ENCODE data around the gene SPAG16.

The SPAG16 gene

DNA sequence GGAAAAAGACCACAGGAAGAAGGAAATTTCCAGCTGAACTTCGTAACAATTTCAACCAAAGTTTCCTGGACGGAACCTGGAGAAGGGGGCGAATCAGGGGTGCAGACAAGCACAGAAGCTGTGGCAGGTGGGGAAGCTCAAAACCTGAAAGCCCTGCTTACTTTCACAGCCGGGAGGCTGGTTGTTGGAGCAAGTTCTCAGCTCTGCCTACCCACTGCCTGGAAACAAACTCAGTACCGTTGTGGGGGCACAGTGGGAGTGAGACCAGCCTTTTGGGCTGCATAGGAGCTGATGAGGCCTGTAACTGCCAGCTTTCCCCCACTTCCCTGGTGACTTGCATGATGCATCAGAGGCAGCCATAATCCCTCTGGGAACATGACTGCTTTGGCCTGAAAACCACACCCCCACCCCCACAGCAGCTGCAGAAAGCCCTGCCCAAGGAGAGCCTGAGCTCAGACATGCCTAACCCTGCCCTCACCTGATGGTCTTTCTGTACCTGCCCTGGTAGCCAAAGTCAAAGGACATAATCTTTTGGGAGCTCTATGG lies 919.6 kb downstream of the SPAG16 start:
- no peak for DNase-seq

- no peak for DNase-seq
Measured at GRCh38 chr2:214215107-214215506, 930.8 kb downstream of the SPAG16 start.

DNA sequence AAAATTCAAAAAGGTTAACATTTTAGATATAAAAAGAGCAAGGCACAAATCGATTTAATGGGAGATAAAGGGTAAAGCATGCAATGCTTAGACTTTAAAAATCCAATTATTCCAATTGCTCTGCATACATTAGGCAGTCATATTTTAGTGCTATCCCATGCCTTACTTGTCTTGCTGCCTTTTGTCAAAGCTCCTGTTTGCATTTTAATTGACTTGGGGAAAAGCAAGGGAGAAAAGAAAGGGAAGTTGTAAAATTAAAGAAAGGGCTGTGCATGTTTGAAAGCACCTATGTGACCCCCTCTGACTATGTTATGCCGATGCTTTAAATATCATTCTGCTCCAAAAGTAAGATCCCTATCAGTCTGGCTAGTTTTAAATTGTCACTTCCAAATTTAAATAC lies 932.9 kb downstream of the SPAG16 start:
- DNase-seq: no peak

- DNase-seq: no peak
Measured at GRCh38 chr2:214217599-214217998, 933.3 kb downstream of the SPAG16 start.

DNA sequence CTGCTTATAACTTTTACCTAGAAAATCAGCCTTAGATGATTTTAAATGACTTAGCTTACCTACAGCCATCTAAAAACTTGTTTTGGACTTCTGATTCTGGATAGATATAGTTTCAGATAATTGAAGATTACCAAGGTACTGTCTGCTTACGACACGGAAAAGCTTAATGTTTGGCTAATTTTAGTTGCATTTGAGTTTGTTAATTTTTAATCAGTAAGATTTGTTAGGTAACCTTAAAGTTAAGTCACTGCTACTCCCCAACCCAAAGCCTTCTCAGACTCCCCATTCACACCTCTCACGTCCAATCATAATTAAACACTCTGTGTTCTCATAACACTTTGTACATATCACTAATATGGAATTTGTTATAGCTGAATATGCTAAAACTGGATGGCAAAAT lies 936.0 kb downstream of the SPAG16 start:
- no peak for DNase-seq

DNA sequence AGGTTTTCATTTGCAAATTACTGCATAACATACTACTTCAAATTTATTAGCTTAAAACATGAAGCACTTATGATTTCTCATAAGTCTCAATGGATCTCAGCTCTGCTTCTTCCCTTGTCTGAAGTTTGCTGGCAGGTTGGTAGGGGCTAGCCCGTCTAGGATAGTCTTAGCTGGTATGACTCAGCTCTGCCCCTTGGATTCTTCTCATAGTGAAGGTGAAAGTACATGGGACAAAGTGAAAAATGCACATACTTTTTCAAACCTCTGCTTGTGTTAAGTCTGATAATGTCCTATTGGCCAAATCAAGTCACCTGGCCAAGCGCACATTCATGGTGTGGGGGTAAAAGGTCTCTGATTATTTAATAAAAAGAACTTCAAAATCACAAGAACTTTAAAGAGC lies 941.8 kb downstream of the SPAG16 start:
- DNase-seq: no peak

DNA sequence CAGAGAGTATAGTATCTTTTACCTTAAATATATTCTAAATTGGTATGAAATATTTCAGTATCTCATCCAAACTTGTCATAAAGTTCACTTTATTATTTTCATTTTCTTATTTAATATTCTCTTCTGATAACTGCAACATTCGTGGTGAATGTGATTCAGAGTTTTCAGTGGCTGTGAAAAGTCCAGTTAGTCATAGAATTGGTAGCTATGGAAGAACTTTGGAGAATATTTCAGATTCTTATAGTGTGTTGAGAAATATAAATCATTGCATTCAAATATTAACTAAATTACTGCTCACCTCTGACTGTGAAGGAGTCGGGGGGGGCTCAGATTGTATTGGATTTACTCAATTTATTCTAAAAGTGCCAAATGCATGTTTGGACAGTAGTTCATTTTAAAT lies 948.0 kb downstream of the SPAG16 start:
- DNase-seq: no peak

DNA sequence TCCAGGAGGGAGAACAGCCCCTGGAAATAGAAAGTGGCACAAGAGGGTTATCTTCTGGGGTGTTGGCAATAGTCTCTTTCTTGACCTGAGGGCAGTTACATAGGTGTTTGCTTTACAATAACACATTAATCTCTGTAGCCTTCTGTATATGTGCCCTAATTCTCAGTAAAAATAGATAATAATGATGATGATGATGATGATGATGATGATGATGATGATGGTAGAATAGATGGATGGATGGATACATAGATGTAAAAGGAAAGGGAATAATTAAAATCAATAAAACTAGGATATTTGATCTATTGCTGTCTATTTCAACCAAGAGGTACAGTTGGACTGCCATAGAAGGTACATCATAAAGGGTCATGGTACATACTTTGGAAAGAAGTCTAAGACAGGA lies 948.9 kb downstream of the SPAG16 start:
- no peak for DNase-seq

GRCh38 chr2:214242797-214243196 lies 958.5 kb downstream of the SPAG16 start:
- no peak for DNase-seq

GRCh38 chr2:214244847-214245246 lies 960.6 kb downstream of the SPAG16 start:
- no peak for DNase-seq

DNA sequence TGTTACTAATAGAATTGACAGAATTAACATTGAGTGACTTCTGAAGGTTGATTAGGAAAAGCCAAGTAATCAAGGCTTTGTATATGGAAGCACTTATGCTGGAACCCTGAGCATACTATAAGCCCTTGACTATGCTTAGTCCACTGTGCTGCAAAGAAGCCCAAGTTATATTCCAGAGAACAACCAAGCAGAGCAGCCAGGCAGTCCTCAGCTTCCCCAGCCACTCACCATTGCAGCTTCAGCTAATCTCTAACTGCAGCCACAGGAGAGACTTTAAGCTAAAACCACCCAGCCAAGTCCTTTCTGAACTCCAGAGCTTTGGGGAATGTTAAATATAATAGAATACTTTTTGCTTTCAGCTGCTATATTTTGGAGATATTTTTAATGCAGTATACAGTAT lies 962.2 kb downstream of the SPAG16 start:
- no peak for DNase-seq

DNA sequence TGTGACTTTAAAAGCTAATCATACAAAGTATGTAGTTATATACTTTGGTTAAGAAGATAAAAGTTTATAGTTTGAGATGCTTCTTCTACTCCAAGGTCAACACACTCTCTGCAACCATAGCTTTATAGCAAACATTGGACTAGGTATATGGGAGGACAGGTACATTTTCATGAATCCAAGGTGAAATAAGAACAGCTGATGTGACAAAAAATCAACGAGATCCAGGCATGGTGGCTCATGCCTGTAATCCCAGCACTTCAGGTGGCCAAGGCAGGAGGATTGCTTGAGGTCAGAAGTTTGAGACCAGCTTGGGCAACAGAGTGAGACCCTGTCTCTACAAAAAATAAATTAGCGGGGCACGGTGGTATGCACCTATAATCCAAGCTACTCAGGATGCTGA lies 963.3 kb downstream of the SPAG16 start:
- DNase-seq: no peak

- DNase-seq: no peak
Measured at GRCh38 chr2:214255046-214255445, 970.8 kb downstream of the SPAG16 start.

DNA sequence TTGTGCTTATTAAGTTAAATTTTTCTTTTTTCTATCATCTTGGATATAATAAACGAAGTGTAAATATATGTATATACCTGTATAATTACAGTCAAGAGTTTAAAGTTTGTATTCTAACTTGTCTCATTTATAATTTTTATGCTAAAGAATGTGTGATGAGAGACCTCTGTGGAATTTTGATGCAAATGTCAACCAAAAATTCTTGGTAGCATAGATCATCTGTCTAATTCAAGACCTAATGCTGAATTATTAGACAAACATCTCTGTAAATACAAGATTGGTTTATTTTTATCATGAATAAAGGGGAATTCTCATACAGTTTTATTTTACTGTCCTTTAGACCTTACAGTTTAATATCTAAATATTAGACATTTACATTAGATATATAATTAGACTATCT lies 977.4 kb downstream of the SPAG16 start:
- no peak for DNase-seq

DNA sequence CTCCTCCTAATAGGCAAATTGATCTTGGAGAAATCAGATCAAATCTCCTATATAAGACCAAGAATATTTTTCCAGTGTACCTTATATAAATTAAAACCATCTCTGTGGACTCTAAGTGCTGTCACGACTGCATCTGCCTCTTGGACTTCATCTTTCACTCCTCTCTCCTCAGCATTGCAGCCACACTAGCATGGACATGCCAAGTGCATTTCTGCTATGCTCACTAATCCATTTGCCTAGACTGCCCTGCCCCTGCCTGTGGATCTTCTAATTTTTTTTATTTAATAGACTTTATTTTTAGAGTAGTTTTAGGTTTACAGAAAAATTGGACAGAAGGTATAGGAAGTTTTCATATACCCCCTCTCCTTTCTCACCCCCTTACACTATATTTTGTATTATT lies 979.9 kb downstream of the SPAG16 start:
- DNase-seq: no peak

DNA sequence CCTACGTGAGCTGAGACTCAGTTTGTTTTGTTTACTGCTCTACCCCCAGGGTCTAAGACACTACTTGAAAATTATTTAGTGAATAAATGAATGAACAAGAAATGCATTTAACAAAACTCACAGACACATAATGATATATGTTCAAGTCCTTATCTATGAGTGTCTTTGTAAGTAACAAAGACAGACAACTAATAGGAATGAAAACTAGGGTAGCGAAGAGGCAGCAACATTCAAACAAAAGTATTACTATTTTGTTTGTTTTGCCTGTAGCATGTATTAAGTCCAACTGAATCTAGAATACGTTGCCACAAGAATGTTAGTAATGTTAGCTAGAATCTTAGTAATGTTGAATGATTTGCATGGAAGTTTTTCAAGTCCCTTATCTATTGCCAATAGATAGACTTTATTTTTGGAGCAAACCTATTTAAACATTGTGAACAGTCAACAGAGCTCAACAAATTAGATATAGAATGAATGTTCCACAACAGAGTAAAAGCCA lies 981.8 kb downstream of the SPAG16 start:
- no peak for DNase-seq

GRCh38 chr2:214277880-214278279 lies 993.6 kb downstream of the SPAG16 start:
- no peak for DNase-seq

DNA sequence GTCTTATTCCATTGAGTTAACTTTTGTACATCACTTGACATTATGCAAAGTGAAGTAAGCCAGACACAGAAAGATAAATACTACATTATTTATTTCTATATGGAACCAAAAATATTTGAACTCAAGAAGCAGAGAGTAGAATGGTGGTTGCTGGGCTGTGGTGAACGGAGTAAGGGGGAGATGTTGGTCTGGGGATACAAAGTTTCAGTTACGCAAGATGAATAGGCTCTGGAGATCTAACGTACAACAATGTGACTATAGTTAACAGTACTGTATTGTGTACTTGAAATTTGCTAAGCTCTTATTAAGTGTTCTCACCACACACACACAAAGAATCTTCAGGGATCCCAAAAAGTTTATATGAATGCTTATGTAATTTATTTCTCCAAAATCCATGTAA lies 1001.7 kb downstream of the SPAG16 start:
- no peak for DNase-seq

DNA sequence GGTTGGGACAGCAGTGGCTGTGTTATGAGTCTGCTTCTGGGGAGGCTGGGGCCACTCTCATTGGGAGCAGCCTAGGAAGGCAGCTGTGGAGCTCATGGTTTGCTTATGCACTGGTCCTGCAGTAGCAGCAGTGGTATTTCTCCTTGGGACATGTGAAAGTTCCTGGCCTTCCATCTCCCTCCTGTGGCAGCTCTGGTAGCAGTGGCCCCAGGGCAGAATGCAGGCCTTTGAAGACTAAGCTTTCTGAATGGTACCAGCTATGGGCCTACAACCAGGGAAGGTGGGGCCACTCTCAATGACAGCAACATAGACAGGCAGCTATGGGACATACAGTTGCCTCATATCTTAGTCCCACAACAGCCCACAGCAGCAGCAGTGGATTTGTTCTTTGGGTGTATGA lies 1009.3 kb downstream of the SPAG16 start:
- DNase-seq: no peak

DNA sequence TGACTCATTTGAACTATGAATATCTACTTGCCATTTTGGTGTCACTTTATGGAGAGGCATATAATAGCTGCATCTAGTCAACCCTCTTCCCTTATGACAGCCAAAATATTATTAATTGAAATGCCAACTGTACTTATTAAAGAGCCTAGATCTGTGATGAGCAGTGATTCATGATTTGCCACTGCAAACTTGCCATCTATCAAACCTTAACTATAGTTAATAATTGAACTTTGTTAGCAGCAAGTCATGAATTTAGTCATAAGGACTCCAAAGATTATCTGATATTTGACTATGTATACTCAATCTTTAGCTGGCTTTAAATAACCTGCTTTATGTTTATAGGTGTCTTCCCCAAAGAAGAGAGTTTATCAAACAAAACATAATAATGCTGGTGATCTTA lies 1010.2 kb downstream of the SPAG16 start:
- no peak for DNase-seq

DNA sequence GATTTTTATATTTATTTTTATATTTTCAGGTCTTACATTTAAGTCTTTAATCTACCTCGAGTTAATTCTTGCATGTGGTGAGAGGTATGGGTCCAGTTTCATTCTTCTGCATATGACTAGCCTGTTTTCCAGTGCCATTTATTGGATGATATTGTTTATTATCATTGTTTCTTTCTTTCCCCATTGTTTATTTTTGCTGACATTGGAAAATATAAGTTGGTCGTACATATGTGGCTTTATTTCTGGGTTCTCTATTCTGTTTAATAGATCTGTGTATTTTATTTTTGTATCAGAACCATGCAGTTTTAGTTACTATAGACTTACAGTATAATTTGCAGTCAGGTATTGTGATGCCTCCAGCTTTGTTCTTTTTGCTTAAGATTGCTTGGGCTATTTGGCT lies 1013.2 kb downstream of the SPAG16 start:
- no peak for DNase-seq

DNA sequence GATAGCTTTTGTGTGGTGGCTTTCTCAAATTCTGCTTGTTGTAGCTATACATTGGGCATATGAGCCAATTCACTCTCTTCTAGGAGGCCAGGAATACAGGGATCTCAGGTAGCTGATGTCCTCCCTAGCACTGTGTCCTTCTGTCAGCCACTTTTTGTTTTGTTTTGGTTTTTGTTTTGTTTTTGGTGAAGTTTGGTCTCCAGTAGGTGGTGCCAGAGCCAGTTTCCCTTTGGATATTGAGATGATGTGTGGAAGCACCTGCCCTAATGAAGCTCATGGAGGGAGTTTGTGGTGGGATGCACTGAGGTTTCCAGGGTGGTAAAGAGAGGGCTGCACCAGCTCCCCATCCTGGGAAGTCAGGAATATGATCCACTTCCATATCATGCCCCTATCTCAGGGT lies 1026.1 kb downstream of the SPAG16 start:
- DNase-seq: no peak

DNA sequence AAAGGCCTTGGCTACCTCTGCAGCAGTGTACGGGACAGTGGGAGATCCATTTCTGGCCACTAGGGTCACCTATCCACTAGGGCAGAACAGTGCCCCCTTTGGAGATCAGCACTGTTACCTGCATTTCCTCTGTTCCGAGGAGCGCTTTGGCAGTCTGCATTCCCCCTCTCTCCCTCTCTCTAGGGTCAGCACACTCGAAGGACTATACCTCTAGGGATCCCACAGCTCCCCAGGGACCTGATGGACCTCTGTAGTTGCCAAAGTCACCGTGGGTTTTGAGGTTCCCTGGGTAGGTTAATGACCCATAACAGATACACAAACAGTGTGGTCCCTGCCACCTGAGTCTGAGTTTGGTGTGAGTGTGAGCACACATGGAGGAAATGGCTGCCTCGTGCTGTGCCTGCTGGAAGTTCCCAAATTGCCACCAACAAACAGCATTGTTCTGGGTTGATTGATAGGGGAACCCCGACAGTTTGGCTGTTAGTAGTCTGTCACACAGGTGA lies 1026.8 kb downstream of the SPAG16 start:
- DNase-seq: no peak

- DNase-seq: no peak
Measured at GRCh38 chr2:214311931-214312749, 1027.9 kb downstream of the SPAG16 start.

GRCh38 chr2:214315324-214315723 lies 1031.1 kb downstream of the SPAG16 start:
- no peak for DNase-seq
